ENCODE results near the gene HSD17B4. TPM values are rescaled to one million over a fixed set of nuclear protein-coding genes. Genes with fewer than 3 reads are reported as not detected.

HSD17B4 gene
- total RNA-seq, 1 donor from 2014 or later, result 115 TPM

DNA sequence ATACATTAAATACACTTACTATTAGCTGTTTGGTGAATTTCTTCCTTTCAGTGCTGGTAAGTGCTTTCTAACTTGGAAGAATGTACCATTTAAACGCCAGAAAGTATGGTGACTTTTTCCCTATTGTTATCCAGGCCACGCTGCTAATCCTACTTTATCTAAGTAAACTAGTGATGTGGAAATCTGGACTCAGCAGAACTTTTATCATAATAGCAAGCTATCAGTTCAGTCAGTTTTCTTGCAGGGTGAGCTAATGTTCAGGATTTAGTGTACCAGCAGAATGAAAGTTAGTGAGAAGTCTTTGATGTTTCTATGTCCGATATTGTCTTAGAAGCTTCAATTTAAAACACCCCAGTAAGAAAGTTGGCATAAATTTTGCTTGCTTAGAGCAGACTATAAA lies 72.2 kb downstream of the HSD17B4 start:
- FAIRE-seq (no peak), DNase-seq (ENCODE audit: low read depth) (no peak)
- Histone ChIP-seq H3K36me3 (ENCODE audit: control insufficient read depth, insufficient read depth, low read length) (no peaks in the 10 kb centered on the region), H3K27me3 (ENCODE audit: control insufficient read depth, insufficient read depth, low read length) (no peaks in the 10 kb centered on the region), H3K4me3 (ENCODE audit: low read depth, low read length) (no peak overlapping the region)
- TF ChIP-seq, protein P1, sequence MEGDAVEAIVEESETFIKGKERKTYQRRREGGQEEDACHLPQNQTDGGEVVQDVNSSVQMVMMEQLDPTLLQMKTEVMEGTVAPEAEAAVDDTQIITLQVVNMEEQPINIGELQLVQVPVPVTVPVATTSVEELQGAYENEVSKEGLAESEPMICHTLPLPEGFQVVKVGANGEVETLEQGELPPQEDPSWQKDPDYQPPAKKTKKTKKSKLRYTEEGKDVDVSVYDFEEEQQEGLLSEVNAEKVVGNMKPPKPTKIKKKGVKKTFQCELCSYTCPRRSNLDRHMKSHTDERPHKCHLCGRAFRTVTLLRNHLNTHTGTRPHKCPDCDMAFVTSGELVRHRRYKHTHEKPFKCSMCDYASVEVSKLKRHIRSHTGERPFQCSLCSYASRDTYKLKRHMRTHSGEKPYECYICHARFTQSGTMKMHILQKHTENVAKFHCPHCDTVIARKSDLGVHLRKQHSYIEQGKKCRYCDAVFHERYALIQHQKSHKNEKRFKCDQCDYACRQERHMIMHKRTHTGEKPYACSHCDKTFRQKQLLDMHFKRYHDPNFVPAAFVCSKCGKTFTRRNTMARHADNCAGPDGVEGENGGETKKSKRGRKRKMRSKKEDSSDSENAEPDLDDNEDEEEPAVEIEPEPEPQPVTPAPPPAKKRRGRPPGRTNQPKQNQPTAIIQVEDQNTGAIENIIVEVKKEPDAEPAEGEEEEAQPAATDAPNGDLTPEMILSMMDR (IDR thresholded peaks at IDR 0.05; ENCODE audit: insufficient read depth, low read length, severe bottlenecking), result no peak

DNA sequence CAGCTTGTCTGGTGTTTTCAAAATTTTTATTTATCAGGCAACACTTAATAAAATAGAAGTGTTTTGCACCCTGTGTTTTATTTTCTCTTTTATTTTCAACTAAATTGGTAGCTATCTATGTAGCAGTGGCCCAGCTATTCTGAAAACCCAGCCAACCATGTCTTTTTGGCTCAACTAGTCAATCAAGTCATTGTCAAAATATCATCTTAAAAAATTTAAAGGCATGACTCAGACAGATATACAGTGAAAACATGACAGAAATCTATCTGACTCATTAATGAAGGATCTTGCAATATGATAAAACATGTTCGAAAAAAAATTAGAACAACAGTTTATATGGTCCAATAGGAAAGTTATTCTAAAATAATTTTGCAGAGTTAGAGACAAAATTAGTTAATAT lies 75.1 kb downstream of the HSD17B4 start:
- Histone ChIP-seq H3K27me3 (ENCODE audit: control insufficient read depth, insufficient read depth, low read length) (no peaks in the 10 kb centered on the region), H3K4me3 (ENCODE audit: low read depth, low read length) (no peak overlapping the region), H3K36me3 (ENCODE audit: control insufficient read depth, insufficient read depth, low read length) (no peaks in the 10 kb centered on the region)
- no peak for FAIRE-seq
- TF ChIP-seq, protein P1 (IDR thresholded peaks at IDR 0.05; ENCODE audit: insufficient read depth, low read length, severe bottlenecking), result no peak
- DNase-seq (ENCODE audit: low read depth), result peak; percentile 64

DNA sequence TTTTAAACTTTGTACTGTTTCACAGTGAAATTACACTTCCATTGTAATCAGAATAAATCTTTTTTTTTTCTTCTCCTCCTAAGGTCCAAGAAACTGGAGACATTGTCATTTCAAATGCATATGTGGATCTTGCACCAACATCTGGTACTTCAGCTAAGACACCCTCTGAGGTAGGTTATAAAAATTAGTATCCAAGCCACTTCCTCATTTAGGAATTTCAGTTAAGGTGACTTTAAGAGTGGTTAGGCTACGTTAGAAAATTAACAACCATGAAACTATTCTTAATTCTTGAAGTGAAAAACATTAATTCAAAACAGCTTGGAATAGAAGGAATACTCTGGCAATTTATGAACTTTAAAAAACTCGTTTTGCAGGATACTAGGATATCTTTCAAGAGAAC lies 77.5 kb downstream of the HSD17B4 start:
- no peaks in the 10 kb centered on the region for H3K36me3 ChIP-seq (ENCODE audit: control insufficient read depth, insufficient read depth, low read length)
- no peaks in the 10 kb centered on the region for H3K27me3 ChIP-seq (ENCODE audit: control insufficient read depth, insufficient read depth, low read length)
- FAIRE-seq, result no peak
- no peak for DNase-seq (ENCODE audit: low read depth)
- TF ChIP-seq, protein P1 (IDR thresholded peaks at IDR 0.05; ENCODE audit: insufficient read depth, low read length, severe bottlenecking), result no peak
- H3K4me3 ChIP-seq (ENCODE audit: low read depth, low read length), result no peak overlapping the region

DNA sequence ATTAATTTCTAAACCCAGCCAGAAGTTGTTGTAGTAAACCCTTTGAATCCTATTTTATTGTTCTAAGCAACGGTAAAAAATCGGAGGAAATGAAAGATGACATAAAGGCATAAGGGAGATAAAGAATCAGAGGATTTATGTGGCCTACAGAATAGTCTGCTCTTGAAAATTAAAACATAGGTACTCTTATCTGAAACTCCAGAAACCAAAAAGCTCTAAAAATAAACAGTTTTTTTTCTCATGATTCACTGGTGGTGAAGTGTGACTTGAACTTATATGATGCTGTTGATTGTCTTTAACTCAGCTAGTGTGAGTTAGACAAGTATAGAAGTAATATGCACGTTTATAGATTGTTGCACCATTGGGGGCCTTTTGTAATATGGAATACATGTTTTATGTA lies 80.3 kb downstream of the HSD17B4 start:
- TF ChIP-seq, protein P1 (IDR thresholded peaks at IDR 0.05; ENCODE audit: insufficient read depth, low read length, severe bottlenecking), result no peak
- no peaks in the 10 kb centered on the region for H3K36me3 ChIP-seq (ENCODE audit: control insufficient read depth, insufficient read depth, low read length)
- DNase-seq (ENCODE audit: low read depth) (no peak), FAIRE-seq (no peak)
- no peaks in the 10 kb centered on the region for H3K27me3 ChIP-seq (ENCODE audit: control insufficient read depth, insufficient read depth, low read length)
- no peak overlapping the region for H3K4me3 ChIP-seq (ENCODE audit: low read depth, low read length)

DNA sequence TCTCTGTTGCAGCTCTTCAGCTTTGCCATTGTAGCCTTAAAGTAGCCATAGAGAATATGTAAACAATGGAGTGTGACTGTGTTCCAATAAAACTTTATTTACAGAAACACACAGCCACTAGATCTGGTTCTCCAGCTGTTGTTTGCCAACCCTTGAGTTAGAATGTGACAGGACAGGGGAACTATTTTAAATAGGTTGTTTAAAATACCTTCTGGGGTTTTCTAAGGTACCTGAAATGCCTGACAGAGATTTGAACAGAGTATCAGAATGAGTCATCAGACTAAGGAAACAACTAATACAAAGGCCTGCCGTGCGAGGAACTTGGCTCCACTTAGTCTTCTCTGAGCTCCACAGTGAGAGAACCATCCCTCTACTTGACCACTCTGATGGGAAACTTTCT lies 85.4 kb downstream of the HSD17B4 start:
- TF ChIP-seq, protein P1 (IDR thresholded peaks at IDR 0.05; ENCODE audit: insufficient read depth, low read length, severe bottlenecking), result no peak
- Histone ChIP-seq H3K36me3 (ENCODE audit: control insufficient read depth, insufficient read depth, low read length) (no peaks in the 10 kb centered on the region), H3K4me3 (ENCODE audit: low read depth, low read length) (no peak overlapping the region), H3K27me3 (ENCODE audit: control insufficient read depth, insufficient read depth, low read length) (no peaks in the 10 kb centered on the region)
- DNase-seq (ENCODE audit: low read depth) (peak; percentile 76), FAIRE-seq (no peak)

DNA sequence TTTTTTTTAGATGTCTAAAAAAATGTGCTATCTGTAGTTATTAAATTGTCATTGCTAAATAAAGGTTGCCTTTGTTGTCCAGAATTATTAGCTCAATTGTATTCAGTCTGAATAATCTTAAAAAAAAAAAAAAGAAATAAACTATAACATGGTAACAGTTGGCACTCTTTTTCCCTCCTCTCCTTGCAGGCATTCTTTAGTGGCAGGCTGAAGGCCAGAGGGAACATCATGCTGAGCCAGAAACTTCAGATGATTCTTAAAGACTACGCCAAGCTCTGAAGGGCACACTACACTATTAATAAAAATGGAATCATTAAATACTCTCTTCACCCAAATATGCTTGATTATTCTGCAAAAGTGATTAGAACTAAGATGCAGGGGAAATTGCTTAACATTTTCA lies 89.4 kb downstream of the HSD17B4 start:
- Histone ChIP-seq H3K4me3 (ENCODE audit: low read depth, low read length) (no peak overlapping the region), H3K27me3 (ENCODE audit: control insufficient read depth, insufficient read depth, low read length) (no peaks in the 10 kb centered on the region), H3K36me3 (ENCODE audit: control insufficient read depth, insufficient read depth, low read length) (no peaks in the 10 kb centered on the region)
- TF ChIP-seq, protein P1 (IDR thresholded peaks at IDR 0.05; ENCODE audit: insufficient read depth, low read length, severe bottlenecking), result no peak
- FAIRE-seq (no peak), DNase-seq (ENCODE audit: low read depth) (no peak)

Measured in bronchial epithelial cell (primary cell).